Smooth muscle cell (in vitro differentiated cells): ENCODE measurements around the gene ANKRD40CL. TPM values are rescaled to one million over a fixed set of nuclear protein-coding genes. Genes with fewer than 3 reads are reported as not detected.

ENCODE experiments used
- DNase-seq: peaks from one replicate; lab custom pipeline; 2025; ENCODE audit not compliant: unreplicated experiment; lab: John Stamatoyannopoulos, UW
- H2AFZ ChIP-seq: fragments of 200-600 bp; sonication (generic); 2 replicates; pipeline ENCODE4 v1.6.0; 2016; ENCODE audit warnings: antibody characterized with exemption, low read depth, mild to moderate bottlenecking
- H3F3A ChIP-seq: fragments of 200-600 bp; sonication (generic); 2 replicates; pipeline ENCODE4 v1.6.0; 2017; ENCODE audit warnings: antibody characterized with exemption, low read depth
- H3K27ac ChIP-seq: fragments of 200-600 bp; sonication (generic); 2 replicates; pipeline ENCODE4 v1.5.1; 2016; ENCODE audit warnings: low read depth, mild to moderate bottlenecking
- H3K27me3 ChIP-seq: fragments of 200-600 bp; sonication (generic); 2 replicates; pipeline ENCODE4 v1.6.1; 2016; ENCODE audit warnings: low read depth, mild to moderate bottlenecking
- H3K36me3 ChIP-seq: fragments of 200-600 bp; sonication (generic); 2 replicates; pipeline ENCODE4 v1.5.1; 2016; ENCODE audit warnings: low read depth
- H3K4me1 ChIP-seq: fragments of 200-600 bp; sonication (generic); 2 replicates; pipeline ENCODE4 v1.5.1; 2016; ENCODE audit warnings: low read depth
- H3K4me2 ChIP-seq: fragments of 200-600 bp; sonication (generic); 2 replicates; pipeline ENCODE4 v1.6.0; 2016; ENCODE audit warnings: mild to moderate bottlenecking
- H3K4me3 ChIP-seq: fragments of 200-600 bp; sonication (generic); 2 replicates; pipeline ENCODE4 v1.5.1; 2016; ENCODE audit warnings: mild to moderate bottlenecking
- H3K79me2 ChIP-seq: fragments of 200-600 bp; sonication (generic); 2 replicates; pipeline ENCODE4 v1.6.0; 2016; ENCODE audit warnings: low read depth, mild to moderate bottlenecking
- H3K9ac ChIP-seq: fragments of 200-600 bp; sonication (generic); 2 replicates; pipeline ENCODE4 v1.6.0; 2016; ENCODE audit warnings: low read depth
- H3K9me3 ChIP-seq: fragments of 200-600 bp; sonication (generic); replicated peaks from 2 replicates; pipeline ENCODE4 v1.5.1; 2016; ENCODE audit warnings: low read depth
- H4K20me1 ChIP-seq: fragments of 200-600 bp; sonication (generic); 2 replicates; pipeline ENCODE4 v1.6.0; 2016; ENCODE audit warnings: low read depth
- WGBS: methylation state at CpG from one replicate; pipeline ENCODE4 v1.1.7; 2016; ENCODE audit warnings: low lambda C conversion rate; 5-methylcytosine and 5-hydroxymethylcytosine counted together
- polyA plus RNA-seq: library from polyadenylated mRNA; unstranded; fragments of >200 nt; fragmentation: Nextera tagmentation; extraction: Ambion mirVana; gene quantifications from 2 replicates; pipeline ENCODE4 v1.2.1, GENCODE V29; 2016
- total RNA-seq: library from RNA; depleted of rRNA; stranded (reverse); fragments of >200 nt; gene quantifications from 2 replicates; pipeline ENCODE4 v1.2.3, GENCODE V29; 2014
- TF ChIP-seq, protein P1 (sequence below): fragments of 200-600 bp; sonication (generic); IDR thresholded peaks from 2 replicates; pipeline ENCODE4 v1.5.1; 2017; ENCODE audit warnings: borderline replicate concordance, mild to moderate bottlenecking, antibody characterized with exemption; ENCODE audit not compliant: insufficient read depth, poor library complexity, severe bottlenecking

The ANKRD40CL gene
- total and polyA plus RNA-seq, 2 experiments from 2014 or later: not detected

DNA sequence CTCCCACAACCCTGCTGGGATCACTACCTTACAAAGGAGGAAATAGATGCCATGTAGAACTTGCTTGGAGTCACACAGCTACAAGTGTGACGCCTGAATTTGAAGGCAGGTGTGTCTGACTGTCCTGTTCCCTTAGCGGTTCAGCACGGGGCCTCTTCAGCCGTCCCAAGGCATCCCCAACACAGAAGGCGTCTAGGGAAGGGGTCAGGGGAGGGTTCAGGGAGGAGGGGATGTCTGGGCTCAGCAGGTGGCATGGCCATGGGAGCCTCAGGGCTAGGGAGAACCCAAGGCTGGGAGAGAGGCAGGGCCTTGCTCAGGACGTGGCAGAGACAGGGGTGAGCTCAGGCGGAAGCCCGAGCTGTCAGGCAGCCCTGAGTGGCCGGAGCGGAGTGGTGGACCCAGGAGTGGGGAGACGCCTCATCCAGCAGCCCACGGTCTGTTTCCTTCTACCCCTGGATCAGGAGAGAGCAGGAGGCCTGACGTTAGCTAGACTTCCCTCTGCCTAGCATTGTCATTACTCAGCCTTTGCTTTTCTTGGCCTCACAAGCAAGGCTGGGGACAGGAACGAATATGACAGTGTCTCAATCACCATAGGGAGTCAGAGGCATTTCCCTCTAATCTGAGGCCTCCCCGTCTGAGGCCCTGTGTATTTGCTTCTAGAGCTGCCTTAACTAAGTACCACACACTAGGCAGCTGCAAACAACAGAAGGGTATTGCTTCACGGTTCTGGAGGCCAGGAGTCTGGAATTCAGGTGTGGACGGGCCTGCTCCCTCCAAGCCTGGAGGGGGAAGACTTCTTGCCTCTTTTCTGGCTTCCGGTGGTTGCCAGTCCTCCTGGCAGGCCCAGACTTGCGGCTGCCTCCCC, 31.3 kb upstream of the ANKRD40CL start:
- Histone ChIP-seq H3K27me3 (no peaks in the 10 kb centered on the region), H3F3A (no peaks in the 10 kb centered on the region), H3K4me1 (peaks cover 11% of the 10 kb centered on the region), H3K4me2 (peak overlapping the region; percentile 9), H3K27ac (peak overlapping the region; percentile 5), H3K4me3 (no peak overlapping the region), H2AFZ (peak overlapping the region; percentile 26), H4K20me1 (no peaks in the 10 kb centered on the region), H3K36me3 (no peaks in the 10 kb centered on the region), H3K9ac (no peak overlapping the region), H3K79me2 (no peaks in the 10 kb centered on the region), H3K9me3 (no peaks in the 10 kb centered on the region)
- TF ChIP-seq, protein P1, sequence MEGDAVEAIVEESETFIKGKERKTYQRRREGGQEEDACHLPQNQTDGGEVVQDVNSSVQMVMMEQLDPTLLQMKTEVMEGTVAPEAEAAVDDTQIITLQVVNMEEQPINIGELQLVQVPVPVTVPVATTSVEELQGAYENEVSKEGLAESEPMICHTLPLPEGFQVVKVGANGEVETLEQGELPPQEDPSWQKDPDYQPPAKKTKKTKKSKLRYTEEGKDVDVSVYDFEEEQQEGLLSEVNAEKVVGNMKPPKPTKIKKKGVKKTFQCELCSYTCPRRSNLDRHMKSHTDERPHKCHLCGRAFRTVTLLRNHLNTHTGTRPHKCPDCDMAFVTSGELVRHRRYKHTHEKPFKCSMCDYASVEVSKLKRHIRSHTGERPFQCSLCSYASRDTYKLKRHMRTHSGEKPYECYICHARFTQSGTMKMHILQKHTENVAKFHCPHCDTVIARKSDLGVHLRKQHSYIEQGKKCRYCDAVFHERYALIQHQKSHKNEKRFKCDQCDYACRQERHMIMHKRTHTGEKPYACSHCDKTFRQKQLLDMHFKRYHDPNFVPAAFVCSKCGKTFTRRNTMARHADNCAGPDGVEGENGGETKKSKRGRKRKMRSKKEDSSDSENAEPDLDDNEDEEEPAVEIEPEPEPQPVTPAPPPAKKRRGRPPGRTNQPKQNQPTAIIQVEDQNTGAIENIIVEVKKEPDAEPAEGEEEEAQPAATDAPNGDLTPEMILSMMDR: no peak
- WGBS: 66% methylated on average over 19 of the region's 19 CpGs
- no peak for DNase-seq

DNA sequence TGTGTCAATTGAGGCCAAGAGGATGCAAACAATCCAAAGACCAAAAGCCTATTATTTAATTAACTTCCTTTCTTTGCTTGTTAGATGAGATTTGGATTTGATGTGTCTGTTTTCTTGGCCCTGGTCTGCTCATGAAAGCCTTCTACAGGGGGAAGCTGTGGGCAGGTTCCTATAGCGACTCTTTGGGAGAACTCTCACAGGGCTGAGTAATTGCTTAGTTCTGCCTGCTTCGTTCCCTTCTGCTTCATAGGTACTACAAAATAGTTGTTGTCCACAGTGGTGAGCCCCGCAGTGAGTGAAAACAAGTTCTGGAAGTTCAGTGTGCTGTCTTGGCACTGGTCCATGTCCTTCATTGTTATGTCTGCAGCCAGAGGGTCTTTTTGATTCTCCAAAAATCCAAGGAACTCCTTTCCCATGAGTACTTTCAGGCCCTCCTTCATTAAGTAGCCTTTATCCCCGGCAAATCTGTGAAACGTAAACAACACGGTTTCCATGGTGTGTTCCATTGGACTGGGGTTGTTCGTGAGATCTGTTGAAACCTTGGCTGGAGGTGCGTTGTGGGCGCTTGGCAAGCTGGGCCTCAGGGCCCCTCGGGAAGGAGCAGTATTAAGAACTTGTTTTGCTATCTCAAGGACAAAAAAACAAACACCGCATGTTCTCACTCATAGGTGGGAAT, 30.0 kb upstream of the ANKRD40CL start:
- Histone ChIP-seq H4K20me1 (no peaks in the 10 kb centered on the region), H3K27ac (no peak overlapping the region), H3K9ac (no peak overlapping the region), H3K36me3 (no peaks in the 10 kb centered on the region), H3K4me3 (no peak overlapping the region), H2AFZ (peak overlapping the region; percentile 13), H3K27me3 (no peaks in the 10 kb centered on the region), H3K4me1 (peaks cover 11% of the 10 kb centered on the region), H3K79me2 (no peaks in the 10 kb centered on the region), H3F3A (no peaks in the 10 kb centered on the region), H3K9me3 (no peaks in the 10 kb centered on the region), H3K4me2 (no peak overlapping the region)
- TF ChIP-seq, protein P1: no peak
- no peak for DNase-seq
- 83% methylated on average over 11 of the region's 11 CpGs for WGBS

DNA sequence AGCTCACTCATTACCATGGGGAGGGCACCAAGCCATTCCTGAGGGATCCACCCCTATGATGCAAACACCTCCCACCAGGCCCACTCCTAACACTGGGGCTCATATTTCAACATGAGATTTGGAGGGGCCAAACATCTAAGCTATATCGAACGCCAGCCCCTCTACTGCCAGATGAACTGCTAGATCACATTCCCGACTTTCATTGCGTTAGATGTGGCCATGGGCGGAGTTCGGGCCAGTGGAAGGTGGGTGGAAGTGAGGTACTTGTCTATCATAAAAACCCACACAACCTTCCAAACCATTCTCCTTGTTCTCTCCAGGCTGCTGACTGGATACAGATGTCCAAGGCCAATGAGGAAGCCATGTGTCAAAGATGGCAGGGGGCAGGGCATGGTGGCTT, 27.0 kb upstream of the ANKRD40CL start:
- H3K27ac ChIP-seq: no peak overlapping the region
- TF ChIP-seq, protein P1: no peak
- H3K27me3 ChIP-seq: no peaks in the 10 kb centered on the region
- H3K9me3 ChIP-seq: no peaks in the 10 kb centered on the region
- no peak overlapping the region for H3K9ac ChIP-seq
- H3K4me2 ChIP-seq: no peak overlapping the region
- H4K20me1 ChIP-seq: no peaks in the 10 kb centered on the region
- no peaks in the 10 kb centered on the region for H3K36me3 ChIP-seq
- H2AFZ ChIP-seq: no peak overlapping the region
- peaks cover 11% of the 10 kb centered on the region for H3K4me1 ChIP-seq
- no peaks in the 10 kb centered on the region for H3F3A ChIP-seq
- 95% methylated on average over 6 of the region's 6 CpGs for WGBS
- no peaks in the 10 kb centered on the region for H3K79me2 ChIP-seq
- no peak overlapping the region for H3K4me3 ChIP-seq
- DNase-seq: no peak
